A549 (cell line): ENCODE measurements around the gene SH3RF1. TPM values are rescaled to one million over a fixed set of nuclear protein-coding genes. Genes with fewer than 3 reads are reported as not detected.

Experiments used
- ATAC-seq, 2 experiments: fragments of 200-7000 bp in 1 of 2; fragments of >200 bp in 1 of 2; cut with Nextera tagmentation in 1 of 2; cut with Tn5 transposase in 1 of 2; 3 replicates each; pipeline versions ENCODE4 v1.8.0 to v1.9.1; 2018 to 2020; ENCODE audit warnings: mild to moderate bottlenecking in 1 of 2, moderate library complexity in 1 of 2
- CTCF ChIA-PET: fragments of 300-600 bp; sonication (Branson Sonifier 250); formaldehyde crosslinking; extraction: SDS; loops from one replicate; lab custom pipeline; 2021; ENCODE audit warnings: antibody characterized with exemption, inconsistent platforms; lab: Yijun Ruan, JAX
- POLR2A ChIA-PET: fragments of 350-600 bp; formaldehyde crosslinking; extraction: SDS; loops from one replicate; lab custom pipeline; 2021; ENCODE audit warnings: antibody characterized with exemption, inconsistent platforms; lab: Yijun Ruan, JAX
- DNase-seq, 2 experiments: peaks; one replicate each; pipeline versions ENCODE4 v3.0.0 to v3.0.0-alpha.2; 2011 to 2016; ENCODE audit warnings: low read depth in 1 of 2, low spot score in 1 of 2
- FAIRE-seq: peaks from 2 replicates; lab custom pipeline; 2011; peaks lifted over from hg19 to GRCh38; lab: Jason Lieb, UNC
- H3K27ac ChIP-seq, 2 experiments: fragments of >200 bp; sonication (Bioruptor Twin); formaldehyde crosslinking; 3 replicates each; pipeline ENCODE4 v1.5.1; 2016 to 2017
- H3K4me1 ChIP-seq: fragments of >200 bp; sonication (Bioruptor Twin); formaldehyde crosslinking; 3 replicates; pipeline ENCODE4 v1.6.1; 2016
- H3K4me2 ChIP-seq: fragments of >200 bp; sonication (Bioruptor Twin); formaldehyde crosslinking; 3 replicates; pipeline ENCODE4 v1.6.1; 2016
- H3K4me3 ChIP-seq: fragments of >200 bp; sonication (Bioruptor Twin); formaldehyde crosslinking; 3 replicates; pipeline ENCODE4 v1.5.1; 2016
- H3K9me3 ChIP-seq: fragments of >200 bp; sonication (Bioruptor Twin); formaldehyde crosslinking; 3 replicates; pipeline ENCODE4 v1.6.1; 2016
- CEBPB ChIP-seq, 2 experiments: fragments of >200 bp in 1 of 2; sonication (Bioruptor Twin) in 1 of 2; formaldehyde crosslinking in 1 of 2; IDR thresholded peaks; 2 replicates each; pipeline ENCODE4 v1.6.1; 2012 to 2016
- CTCF ChIP-seq: fragments of >200 bp; sonication (Bioruptor Twin); formaldehyde crosslinking; IDR thresholded peaks from 3 replicates; pipeline ENCODE4 v1.5.1; 2016
- E2F6 ChIP-seq: IDR thresholded peaks from 2 replicates; pipeline ENCODE4 v1.6.1; 2012; ENCODE audit warnings: low read depth, borderline replicate concordance
- EHF ChIP-seq: fragments of 250-450 bp; sonication (Bioruptor Pico); IDR thresholded peaks from 2 replicates; pipeline ENCODE4 v1.5.0; 2020; ENCODE audit warnings: mild to moderate bottlenecking
- GATA3 ChIP-seq: IDR thresholded peaks from 2 replicates; pipeline ENCODE4 v1.6.1; 2012; ENCODE audit warnings: borderline replicate concordance
- HOXB5 ChIP-seq: fragments of 250-450 bp; sonication (Bioruptor Pico); IDR thresholded peaks from 2 replicates; pipeline ENCODE4 v1.5.0; 2020; ENCODE audit warnings: mild to moderate bottlenecking, moderate library complexity
- JUNB ChIP-seq: fragments of >200 bp; sonication (Bioruptor Twin); formaldehyde crosslinking; IDR thresholded peaks from 2 replicates; pipeline ENCODE4 v1.6.1; 2016
- KDM5A ChIP-seq: fragments of 200-600 bp; sonication (generic); IDR thresholded peaks from 2 replicates; pipeline ENCODE4 v1.6.1; 2016; ENCODE audit warnings: antibody characterized with exemption, mild to moderate bottlenecking
- MAZ ChIP-seq: fragments of 150-350 bp; IDR thresholded peaks from 2 replicates; pipeline ENCODE4 v1.6.1; 2014; ENCODE audit warnings: antibody characterized with exemption, low read depth, low read length, borderline replicate concordance
- RAD21 ChIP-seq, 2 experiments: fragments of >200 bp in 1 of 2; sonication (Bioruptor Twin) in 1 of 2; formaldehyde crosslinking in 1 of 2; IDR thresholded peaks in 1 of 2; conservative IDR thresholded peaks in 1 of 2; 2 replicates in 1 of 2; 3 replicates in 1 of 2; pipeline ENCODE4 v1.6.1; 2012 to 2018; ENCODE audit warnings: inconsistent platforms in 1 of 2
- REST ChIP-seq: fragments of 200-600 bp; sonication (generic); IDR thresholded peaks from 2 replicates; pipeline ENCODE4 v1.6.1; 2016; ENCODE audit warnings: antibody characterized with exemption, mild to moderate bottlenecking, moderate library complexity
- RNF2 ChIP-seq: fragments of 200-600 bp; sonication (generic); IDR thresholded peaks from 2 replicates; pipeline ENCODE4 v1.6.1; 2016; ENCODE audit warnings: low read depth, mild to moderate bottlenecking, antibody characterized with exemption, moderate library complexity, borderline replicate concordance
- SMC3 ChIP-seq: fragments of >200 bp; sonication (Bioruptor Twin); formaldehyde crosslinking; IDR thresholded peaks from 3 replicates; pipeline ENCODE4 v1.6.1; 2018; ENCODE audit warnings: inconsistent platforms
- TFCP2L1 ChIP-seq: fragments of 250-450 bp; sonication (Bioruptor Pico); IDR thresholded peaks from 2 replicates; pipeline ENCODE4 v1.5.0; 2021; ENCODE audit warnings: mild to moderate bottlenecking
- WGBS: methylation state at CpG from one replicate; pipeline ENCODE4 v1.1.6; 2017; ENCODE audit errors: missing lambda C conversion rate; 5-methylcytosine and 5-hydroxymethylcytosine counted together
- polyA plus RNA-seq, 4 experiments: library from polyadenylated mRNA; depleted of rRNA in 3 of 4; stranded (reverse); fragments of >200 nt; fragmentation: RNase III in 1 of 4; extraction: RNeasy Plus Mini Kit Qiagen cat#74134 plus additional on column Dnase treatment in 1 of 4; gene quantifications; 2 replicates in 3 of 4; 3 replicates in 1 of 4; pipeline ENCODE4 v1.2.3, GENCODE V29; 2011 to 2017

The SH3RF1 gene
- polyA plus RNA-seq, 2 of the 4 experiments (the other 2 are of a cell fraction), result 8.0 to 15.1 TPM

GRCh38 chr4:169271692-169272007 is 894 bp upstream of the SH3RF1 start:
- peaks cover 37% of the 10 kb centered on the region for H3K4me1 ChIP-seq
- ATAC-seq, result peak; percentile 5 to 8; a peak in 3 of 6 replicates
- H3K27ac ChIP-seq, result peak overlapping the region; percentile 96 to 99
- H3K4me3 ChIP-seq, result peak overlapping the region; percentile 96
- no peak for DNase-seq
- 24% methylated on average over 8 of the region's 11 CpGs for WGBS
- FAIRE-seq, result no peak
- H3K9me3 ChIP-seq, result no peaks in the 10 kb centered on the region
- peak overlapping the region; percentile 80 for H3K4me2 ChIP-seq
- TF ChIP-seq MAZ (no peak), GATA3 (no peak), CTCF (no peak), E2F6 (no peak), REST (no peak), RNF2 (no peak)
- ChIA-PET CTCF (interaction anchor here (1.2 kb wide), 1 partner anchor 33 kb away, joined by 3 read pairs; no protein-coding TSS in a partner anchor), POLR2A (no interaction called here)

- 2% methylated on average over 22 of the region's 62 CpGs for WGBS
- ChIA-PET CTCF (interaction anchor here (0.7 to 1.6 kb wide), 13 partner anchors 9 to 260 kb away, joined by 3 to 7 read pairs (median 3); partner anchors contain the start of gene CBR4), POLR2A (interaction anchor here (1.0 to 2.3 kb wide), 6 partner anchors 16 to 260 kb away, joined by 3 to 7 read pairs (median 6); partner anchors contain the start of gene CBR4)
- Histone ChIP-seq H3K4me1 (peaks cover 40% of the 10 kb centered on the region), H3K4me3 (peak overlapping the region; percentile 96), H3K9me3 (no peaks in the 10 kb centered on the region), H3K27ac (peak overlapping the region; percentile 96 to 99), H3K4me2 (peak overlapping the region; percentile 78)
- DNase-seq (peak; percentile 28 to 37), FAIRE-seq (no peak), ATAC-seq (peak; percentile 50 to 61)
- TF ChIP-seq E2F6 (no peak), HOXB5 (no peak), KDM5A (no peak), MAZ (no peak), RAD21 (conservative IDR thresholded peaks at IDR 0.05 in 1 of 2, IDR thresholded peaks at IDR 0.05 in 1 of 2) (0 out of 5 replicates have a peak, but pooled peaks of 1 of the 2 experiments have one; percentile 15), CTCF (no peak), EHF (no peak), TFCP2L1 (CRISPR knock-in tag) (no peak), JUNB (no peak), CEBPB (IDR thresholded peaks at IDR 0.05) (peak in 1 of 2 experiments; percentile 45; a peak in 2 of 4 replicates), SMC3 (peak; percentile 25; the same call in 1 of the 3 replicates)
These were observed 593 bp downstream of the SH3RF1 start for GRCh38 chr4:169269916-169270809.
